HG03342 (cell line): Measurements from ENCODE around the gene KCNT2.

Experiments used
- ATAC-seq: cut with Tn5 transposase; IDR thresholded peaks from one replicate; pipeline ENCODE4 v1.9.1; 2021; ENCODE audit warnings: mild to moderate bottlenecking, moderate library complexity; ENCODE audit not compliant: unreplicated experiment

Gene KCNT2

DNA sequence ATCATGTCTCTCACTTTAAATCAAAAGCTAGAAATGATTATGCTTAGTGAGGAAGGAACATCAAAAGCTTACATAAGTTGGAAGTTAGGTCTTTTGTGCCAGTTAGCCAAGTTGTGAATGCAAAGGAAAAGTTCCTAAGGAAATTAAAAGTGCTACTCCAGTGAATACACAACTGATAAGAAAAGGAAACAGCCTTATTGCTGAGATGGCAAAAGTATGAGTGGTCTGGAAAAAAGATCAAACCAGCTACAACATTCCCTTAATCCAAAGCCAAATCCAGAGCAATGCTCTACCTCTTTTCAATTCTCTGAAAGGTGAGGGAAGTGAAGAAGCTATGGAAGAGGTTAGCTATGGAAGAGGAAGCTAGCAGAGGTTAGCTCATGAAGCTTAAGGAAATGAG is 378.7 kb downstream of the KCNT2 start:
- ATAC-seq, result no peak

DNA sequence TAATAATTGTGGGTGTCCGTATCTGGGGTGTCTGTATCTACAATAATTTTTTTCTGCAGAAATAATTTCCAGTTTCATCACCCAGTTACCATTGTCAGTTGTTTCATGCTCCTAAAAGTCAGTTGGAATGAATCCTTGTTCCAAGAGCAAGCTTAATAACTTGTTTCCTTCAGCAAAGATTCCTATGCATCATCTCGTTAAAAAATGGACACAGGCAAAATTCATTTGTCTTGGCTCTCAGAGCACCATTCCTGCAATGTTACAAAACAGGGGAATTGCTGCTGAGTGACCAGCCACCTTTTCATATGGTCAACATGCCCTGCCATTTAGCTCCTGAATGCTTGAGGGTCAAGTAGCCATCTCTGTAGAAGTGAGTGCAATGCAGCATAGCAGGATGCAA is 393.4 kb downstream of the KCNT2 start:
- no peak for ATAC-seq

GRCh38 chr1:196209983-196210382 is 398.3 kb downstream of the KCNT2 start:
- no peak for ATAC-seq

GRCh38 chr1:196209265-196209664 is 399.0 kb downstream of the KCNT2 start:
- ATAC-seq, result no peak

DNA sequence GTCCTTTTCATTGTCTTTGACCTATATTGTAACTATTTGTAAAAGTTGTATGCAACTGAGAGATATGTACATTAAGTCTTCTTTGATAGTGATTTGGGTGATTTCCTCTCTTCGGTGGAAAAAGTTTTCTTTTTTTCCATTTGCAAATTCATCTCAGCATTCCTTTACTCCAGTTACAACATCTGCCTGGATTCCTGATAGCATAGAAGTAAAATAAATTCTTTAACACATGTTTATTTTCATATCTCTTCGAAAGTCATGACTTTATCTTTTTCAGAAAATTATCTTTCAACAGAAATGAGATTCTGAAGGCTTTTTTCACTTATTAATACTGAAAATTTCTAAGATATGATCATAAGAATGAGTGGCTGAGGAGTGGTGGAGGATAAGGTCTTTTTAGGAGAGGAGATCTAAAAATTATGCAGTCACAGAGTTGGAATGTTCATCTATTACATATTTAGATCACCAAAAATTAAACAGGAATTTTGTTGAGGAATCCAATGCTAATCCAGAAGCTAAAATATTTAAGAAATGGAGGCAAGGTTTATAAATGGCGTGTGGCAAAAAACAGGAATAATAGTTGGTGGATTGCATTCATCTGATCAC is 400.5 kb downstream of the KCNT2 start:
- ATAC-seq, result no peak

GRCh38 chr1:196205882-196206281 is 402.4 kb downstream of the KCNT2 start:
- ATAC-seq, result no peak

DNA sequence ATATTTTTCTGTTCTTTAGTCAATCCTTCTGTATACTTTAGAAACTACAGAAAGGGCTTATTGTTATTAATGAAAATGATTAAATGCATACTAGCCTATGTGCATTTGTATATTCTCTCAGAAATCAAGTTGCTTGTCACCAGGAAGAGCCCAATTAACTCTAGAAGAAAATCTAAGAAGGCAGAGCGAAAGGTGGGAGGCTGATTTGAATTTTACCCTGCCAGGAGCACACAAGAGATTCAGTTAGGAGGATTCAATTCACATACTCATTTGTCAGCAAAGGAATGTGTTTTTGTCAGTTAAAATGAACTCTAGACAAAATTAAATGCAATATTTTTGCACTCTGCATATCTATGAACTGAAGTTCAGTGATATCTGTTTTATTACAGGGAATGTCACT is 411.8 kb downstream of the KCNT2 start:
- ATAC-seq, result no peak

- no peak for ATAC-seq
These were observed 414.2 kb downstream of the KCNT2 start for GRCh38 chr1:196193896-196194559.

- no peak for ATAC-seq
These were observed 424.3 kb downstream of the KCNT2 start for GRCh38 chr1:196183941-196184340.

DNA sequence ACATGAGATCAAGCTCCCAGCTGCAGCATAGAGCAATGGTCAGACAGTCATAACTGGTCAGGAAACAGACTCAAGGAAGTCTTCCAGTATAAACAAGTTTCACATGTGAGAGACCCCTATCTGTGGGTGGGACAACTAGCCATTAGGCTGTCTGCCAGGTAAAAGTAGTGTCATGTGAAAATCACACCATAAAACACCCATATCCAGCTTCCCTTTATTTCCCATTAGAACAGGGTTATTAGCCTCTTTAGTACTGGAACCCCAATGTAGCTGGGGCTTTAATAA is 426.7 kb downstream of the KCNT2 start:
- ATAC-seq, result no peak

DNA sequence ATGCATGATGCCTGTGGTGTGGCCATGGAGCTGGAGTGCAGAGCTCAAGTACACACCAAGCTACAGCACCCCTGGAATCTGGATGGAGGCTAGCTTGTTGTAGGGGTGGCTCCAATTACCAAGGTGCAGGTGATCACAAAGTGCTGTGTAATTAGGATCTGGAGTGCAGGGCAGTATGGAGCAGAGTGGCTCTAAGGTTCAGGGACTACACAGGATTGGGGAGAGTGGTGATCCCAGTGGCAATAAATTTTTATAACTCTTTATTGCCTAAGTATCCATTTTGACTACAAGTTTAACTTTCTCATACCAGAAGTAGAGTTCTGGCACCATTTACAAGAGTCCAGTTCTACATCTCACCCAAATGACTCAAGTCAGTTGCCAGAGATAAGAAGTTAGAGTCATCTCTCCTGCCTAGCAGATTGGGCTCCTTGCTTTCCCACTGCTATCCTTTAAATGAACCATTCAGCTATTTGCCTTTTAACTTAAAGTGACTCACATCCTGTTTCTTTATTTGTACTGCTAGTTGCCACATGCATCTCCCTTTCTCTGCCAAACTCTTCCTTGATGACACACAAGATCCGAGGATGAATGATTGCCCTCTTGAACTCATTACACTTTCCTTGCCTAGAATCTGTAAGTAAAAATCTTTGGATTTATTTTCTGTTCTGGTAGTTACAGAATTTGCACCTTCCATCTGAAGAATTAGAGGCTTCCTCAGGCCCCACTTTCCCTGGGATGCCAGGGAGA is 427.2 kb downstream of the KCNT2 start:
- no peak for ATAC-seq

GRCh38 chr1:196178083-196178635 is 430.1 kb downstream of the KCNT2 start:
- no peak for ATAC-seq
